Measurements from ENCODE around the gene WFIKKN2.

Gene WFIKKN2

GRCh38 chr17:50822550-50822949 is 12.8 kb upstream of the WFIKKN2 start:
- Histone ChIP-seq H2BK120ac (ENCODE audit: insufficient read depth, low read length, poor library complexity) (no peak overlapping the region), H3K4me2 (ENCODE audit: low read length) (no peak overlapping the region), H3K79me2 (ENCODE audit: control insufficient read depth, insufficient read depth, low read length, poor library complexity) (no peaks in the 10 kb centered on the region), H4K12ac (ENCODE audit: low read depth, low read length) (no peak overlapping the region), H2AFZ (ENCODE audit: insufficient read depth, low read length, poor library complexity) (no peak overlapping the region), H4K8ac (ENCODE audit: low read depth, low read length) (no peak overlapping the region), H3K27ac (ENCODE audit: low read depth, low read length) (no peak overlapping the region), H3K79me1 (ENCODE audit: low read length) (peaks cover under 1% of the 10 kb centered on the region), H3K4me1 (ENCODE audit: control insufficient read depth in 1 of 2, insufficient read depth in 2 of 2, low read length in 2 of 2) (peaks cover 3 to 5% of the 10 kb centered on the region in 2 experiments), H3K23ac (ENCODE audit: low read length) (no peak overlapping the region), H3K9me3 (ENCODE audit: insufficient read depth, low read depth, low read length) (peaks cover 3% of the 10 kb centered on the region), H2AK5ac (ENCODE audit: low read length) (no peak overlapping the region), H4K91ac (ENCODE audit: low read depth, low read length) (no peak overlapping the region), H3K4ac (ENCODE audit: low read depth, low read length) (no peak overlapping the region), H2BK5ac (ENCODE audit: low read depth, low read length, poor library complexity) (no peak overlapping the region), H3K9ac (ENCODE audit: low read length) (no peak overlapping the region), H3K36me3 (ENCODE audit: control insufficient read depth in 1 of 2, insufficient read depth in 2 of 2, low read length in 2 of 2) (no peaks in the 10 kb centered on the region), H3K4me3 (ENCODE audit: low read depth, low read length) (no peak overlapping the region), H3K18ac (ENCODE audit: low read length) (no peak overlapping the region), H2BK12ac (ENCODE audit: low read length) (no peak overlapping the region), H3K27me3 (ENCODE audit: insufficient read depth, low read length) (no peaks in the 10 kb centered on the region), H3K14ac (ENCODE audit: low read length) (no peak overlapping the region)
- no peak for DNase-seq
- no CpG with 5 or more reads among the region's 2 CpGs for WGBS (ENCODE audit: extremely low coverage, insufficient coverage, insufficient read length)

DNA sequence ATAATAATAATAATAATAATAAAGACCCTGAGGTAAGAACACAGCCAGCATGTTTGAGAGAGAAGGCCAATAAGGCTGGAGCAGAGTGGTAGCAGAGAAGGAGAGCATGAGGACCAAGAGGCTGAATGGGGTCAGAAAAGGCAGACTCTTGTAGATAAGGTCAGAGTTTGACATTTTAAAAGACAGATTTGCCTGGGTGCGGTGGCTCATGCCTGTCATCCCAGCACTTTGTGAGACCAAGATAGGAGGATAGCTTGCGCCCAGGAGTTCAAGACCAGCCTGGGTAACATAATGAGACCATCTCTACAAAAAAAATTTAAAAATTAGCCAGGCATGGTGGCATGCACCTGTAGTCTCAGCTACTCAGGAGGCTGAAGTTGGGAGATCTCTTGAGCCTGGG is 11.0 kb upstream of the WFIKKN2 start:
- H3K23ac ChIP-seq (ENCODE audit: low read length), result no peak overlapping the region
- H3K4me3 ChIP-seq (ENCODE audit: low read depth, low read length), result no peak overlapping the region
- H4K8ac ChIP-seq (ENCODE audit: low read depth, low read length), result no peak overlapping the region
- H3K36me3 ChIP-seq (ENCODE audit: control insufficient read depth in 1 of 2, insufficient read depth in 2 of 2, low read length in 2 of 2), result no peaks in the 10 kb centered on the region
- no peak overlapping the region for H2BK5ac ChIP-seq (ENCODE audit: low read depth, low read length, poor library complexity)
- H4K91ac ChIP-seq (ENCODE audit: low read depth, low read length), result no peak overlapping the region
- no peak overlapping the region for H2AFZ ChIP-seq (ENCODE audit: insufficient read depth, low read length, poor library complexity)
- H3K27ac ChIP-seq (ENCODE audit: low read depth, low read length), result no peak overlapping the region
- H3K18ac ChIP-seq (ENCODE audit: low read length), result no peak overlapping the region
- H3K14ac ChIP-seq (ENCODE audit: low read length), result no peak overlapping the region
- no peaks in the 10 kb centered on the region for H3K79me1 ChIP-seq (ENCODE audit: low read length)
- no peaks in the 10 kb centered on the region for H3K4me1 ChIP-seq (ENCODE audit: control insufficient read depth in 1 of 2, insufficient read depth in 2 of 2, low read length in 2 of 2)
- H3K4ac ChIP-seq (ENCODE audit: low read depth, low read length), result no peak overlapping the region
- no peak for DNase-seq
- H3K79me2 ChIP-seq (ENCODE audit: control insufficient read depth, insufficient read depth, low read length, poor library complexity), result no peaks in the 10 kb centered on the region
- H2BK12ac ChIP-seq (ENCODE audit: low read length), result no peak overlapping the region
- H2AK5ac ChIP-seq (ENCODE audit: low read length), result no peak overlapping the region
- H3K27me3 ChIP-seq (ENCODE audit: insufficient read depth, low read length), result no peaks in the 10 kb centered on the region
- no peak overlapping the region for H4K12ac ChIP-seq (ENCODE audit: low read depth, low read length)
- no peak overlapping the region for H3K4me2 ChIP-seq (ENCODE audit: low read length)
- H3K9ac ChIP-seq (ENCODE audit: low read length), result no peak overlapping the region
- WGBS (ENCODE audit: extremely low coverage, insufficient coverage, insufficient read length), result no CpG with 5 or more reads among the region's 2 CpGs
- H3K9me3 ChIP-seq (ENCODE audit: insufficient read depth, low read depth, low read length), result peaks cover 3% of the 10 kb centered on the region
- H2BK120ac ChIP-seq (ENCODE audit: insufficient read depth, low read length, poor library complexity), result no peak overlapping the region

- Histone ChIP-seq H3K4me2 (ENCODE audit: low read length) (no peak overlapping the region), H3K79me2 (ENCODE audit: control insufficient read depth, insufficient read depth, low read length, poor library complexity) (no peaks in the 10 kb centered on the region), H3K27ac (ENCODE audit: low read depth, low read length) (no peak overlapping the region), H3K14ac (ENCODE audit: low read length) (no peak overlapping the region), H3K4ac (ENCODE audit: low read depth, low read length) (no peak overlapping the region), H2BK12ac (ENCODE audit: low read length) (no peak overlapping the region), H4K12ac (ENCODE audit: low read depth, low read length) (no peak overlapping the region), H2BK120ac (ENCODE audit: insufficient read depth, low read length, poor library complexity) (no peak overlapping the region), H4K8ac (ENCODE audit: low read depth, low read length) (no peak overlapping the region), H2AK5ac (ENCODE audit: low read length) (no peak overlapping the region), H3K18ac (ENCODE audit: low read length) (no peak overlapping the region), H3K4me3 (ENCODE audit: low read depth, low read length) (no peak overlapping the region), H3K9me3 (ENCODE audit: insufficient read depth, low read depth, low read length) (peaks cover 3% of the 10 kb centered on the region), H2BK5ac (ENCODE audit: low read depth, low read length, poor library complexity) (no peak overlapping the region), H3K36me3 (ENCODE audit: control insufficient read depth in 1 of 2, insufficient read depth in 2 of 2, low read length in 2 of 2) (no peaks in the 10 kb centered on the region), H4K91ac (ENCODE audit: low read depth, low read length) (no peak overlapping the region), H3K79me1 (ENCODE audit: low read length) (no peaks in the 10 kb centered on the region), H3K23ac (ENCODE audit: low read length) (no peak overlapping the region), H2AFZ (ENCODE audit: insufficient read depth, low read length, poor library complexity) (no peak overlapping the region), H3K9ac (ENCODE audit: low read length) (no peak overlapping the region), H3K27me3 (ENCODE audit: insufficient read depth, low read length) (no peaks in the 10 kb centered on the region), H3K4me1 (ENCODE audit: control insufficient read depth in 1 of 2, insufficient read depth in 2 of 2, low read length in 2 of 2) (no peaks in the 10 kb centered on the region)
- DNase-seq, result no peak
These were observed 10.2 kb upstream of the WFIKKN2 start for GRCh38 chr17:50825188-50825587.

DNA sequence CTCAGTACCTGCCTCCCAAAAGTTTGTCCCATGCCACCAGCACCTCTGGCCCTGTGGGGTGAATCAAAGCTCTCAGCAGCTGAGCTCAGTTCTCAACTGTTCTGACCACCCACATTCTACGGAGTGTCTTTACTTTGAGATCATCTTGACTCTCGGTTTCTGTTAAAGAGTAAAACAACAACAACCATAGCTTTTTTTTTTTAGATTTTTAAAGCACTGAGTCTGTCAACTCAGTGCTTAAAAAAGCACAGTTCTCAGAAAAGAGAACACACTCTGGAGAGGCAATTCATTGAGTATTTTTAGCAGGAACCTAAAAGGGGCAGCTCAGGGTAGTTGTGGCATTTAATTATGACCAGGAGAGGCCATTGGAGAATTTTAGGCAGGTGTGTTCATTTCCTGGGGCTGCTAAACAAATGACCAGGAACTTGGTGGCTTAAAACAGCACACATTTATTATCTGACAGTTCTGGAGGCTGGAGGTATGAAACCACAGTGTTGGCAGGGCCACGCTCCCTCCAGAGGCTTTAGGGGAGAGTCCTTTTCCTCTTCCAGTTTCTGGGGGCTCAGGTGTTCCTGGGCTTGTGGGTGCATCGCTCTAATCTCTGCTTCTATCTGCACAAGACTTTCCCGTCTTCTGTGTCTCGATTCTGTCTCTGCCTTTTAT is 6.7 kb upstream of the WFIKKN2 start:
- H3K79me1 ChIP-seq (ENCODE audit: low read length), result no peaks in the 10 kb centered on the region
- no CpG with 5 or more reads among the region's 6 CpGs for WGBS (ENCODE audit: extremely low coverage, insufficient coverage, insufficient read length)
- no peaks in the 10 kb centered on the region for H3K27me3 ChIP-seq (ENCODE audit: insufficient read depth, low read length)

More for the DNA sequence above, 6.7 kb upstream of the WFIKKN2 start:
- DNase-seq, result no peak
- no peak overlapping the region for H2BK12ac ChIP-seq (ENCODE audit: low read length)
- no peak overlapping the region for H3K4me3 ChIP-seq (ENCODE audit: low read depth, low read length)
- H3K79me2 ChIP-seq (ENCODE audit: control insufficient read depth, insufficient read depth, low read length, poor library complexity), result no peaks in the 10 kb centered on the region
- H3K9me3 ChIP-seq (ENCODE audit: insufficient read depth, low read depth, low read length), result peaks cover 2% of the 10 kb centered on the region
- no peaks in the 10 kb centered on the region for H3K4me1 ChIP-seq (ENCODE audit: control insufficient read depth in 1 of 2, insufficient read depth in 2 of 2, low read length in 2 of 2)
- H3K14ac ChIP-seq (ENCODE audit: low read length), result no peak overlapping the region
- no peak overlapping the region for H3K18ac ChIP-seq (ENCODE audit: low read length)
- H4K91ac ChIP-seq (ENCODE audit: low read depth, low read length), result no peak overlapping the region
- H2AK5ac ChIP-seq (ENCODE audit: low read length), result no peak overlapping the region
- no peaks in the 10 kb centered on the region for H3K36me3 ChIP-seq (ENCODE audit: control insufficient read depth in 1 of 2, insufficient read depth in 2 of 2, low read length in 2 of 2)
- no peak overlapping the region for H3K23ac ChIP-seq (ENCODE audit: low read length)
- no peak overlapping the region for H3K4ac ChIP-seq (ENCODE audit: low read depth, low read length)
- H3K27ac ChIP-seq (ENCODE audit: low read depth, low read length), result no peak overlapping the region
- no peak overlapping the region for H4K12ac ChIP-seq (ENCODE audit: low read depth, low read length)
- H4K8ac ChIP-seq (ENCODE audit: low read depth, low read length), result no peak overlapping the region
- H2AFZ ChIP-seq (ENCODE audit: insufficient read depth, low read length, poor library complexity), result no peak overlapping the region
- no peak overlapping the region for H2BK120ac ChIP-seq (ENCODE audit: insufficient read depth, low read length, poor library complexity)
- no peak overlapping the region for H3K9ac ChIP-seq (ENCODE audit: low read length)
- no peak overlapping the region for H2BK5ac ChIP-seq (ENCODE audit: low read depth, low read length, poor library complexity)
- no peak overlapping the region for H3K4me2 ChIP-seq (ENCODE audit: low read length)

All from trophoblast cell (in vitro differentiated cells and primary cell).